Mesenchymal stem cell (in vitro differentiated cells and primary cell): ENCODE measurements around the gene DDX18.

Experiments
- DNase-seq: peaks from one replicate; pipeline ENCODE4 v3.0.0-alpha.2; 2013
- H2AFZ ChIP-seq: one replicate; pipeline ENCODE4 v1.6.1; 2013; ENCODE audit warnings: low read depth, mild to moderate bottlenecking, control low read depth, inconsistent platforms, low read length, moderate library complexity
- H2AK5ac ChIP-seq: 2 replicates; pipeline ENCODE4 v1.6.1; 2013; ENCODE audit warnings: low read length, moderate library complexity, mild to moderate bottlenecking, inconsistent platforms; ENCODE audit not compliant: severe bottlenecking
- H2BK120ac ChIP-seq: one replicate; pipeline ENCODE4 v1.6.1; 2013; ENCODE audit warnings: low read depth, mild to moderate bottlenecking, inconsistent platforms, low read length, moderate library complexity
- H2BK12ac ChIP-seq, 2 experiments: one replicate each; pipeline ENCODE4 v1.6.1; 2013; ENCODE audit warnings: inconsistent platforms in 2 of 2, low read length in 2 of 2, mild to moderate bottlenecking in 2 of 2, moderate library complexity in 2 of 2, control low read depth in 1 of 2
- H2BK15ac ChIP-seq: one replicate; pipeline ENCODE4 v1.6.1; 2013; ENCODE audit warnings: mild to moderate bottlenecking, low read depth, inconsistent platforms; ENCODE audit not compliant: poor library complexity, severe bottlenecking
- H2BK5ac ChIP-seq: 2 replicates; pipeline ENCODE4 v1.6.1; 2013; ENCODE audit warnings: low read depth, mild to moderate bottlenecking, low read length, control low read depth, inconsistent platforms; ENCODE audit not compliant: poor library complexity, severe bottlenecking
- H3K14ac ChIP-seq, 2 experiments: one replicate each; pipeline ENCODE4 v1.6.1; 2013; ENCODE audit warnings: inconsistent platforms in 2 of 2, low read length in 2 of 2, control low read depth in 1 of 2, mild to moderate bottlenecking in 1 of 2, moderate library complexity in 1 of 2
- H3K18ac ChIP-seq, 2 experiments: one replicate each; pipeline ENCODE4 v1.6.1; 2013; ENCODE audit warnings: inconsistent platforms in 2 of 2, low read length in 2 of 2, control low read depth in 1 of 2, low read depth in 1 of 2, mild to moderate bottlenecking in 1 of 2
- H3K23ac ChIP-seq, 2 experiments: one replicate each; pipeline ENCODE4 v1.6.1; 2013; ENCODE audit warnings: inconsistent platforms in 2 of 2, low read length in 2 of 2, mild to moderate bottlenecking in 2 of 2, moderate library complexity in 2 of 2, control low read depth in 1 of 2
- H3K27ac ChIP-seq: 2 replicates; pipeline ENCODE4 v1.5.1; 2013; ENCODE audit warnings: mild to moderate bottlenecking, moderate library complexity, low read length, control low read depth, inconsistent platforms; ENCODE audit not compliant: poor library complexity, severe bottlenecking
- H3K27me3 ChIP-seq, 2 experiments: 2 replicates each; pipeline versions ENCODE4 v1.6.1 to v1.7.0; 2013; ENCODE audit warnings: low read length in 2 of 2, mild to moderate bottlenecking in 2 of 2, moderate library complexity in 2 of 2, control low read depth in 1 of 2, inconsistent platforms in 1 of 2; ENCODE audit not compliant: control insufficient read depth in 1 of 2, insufficient read depth in 1 of 2
- H3K36me3 ChIP-seq, 2 experiments: 2 replicates each; pipeline versions ENCODE4 v1.6.1 to v1.7.0; 2013; ENCODE audit warnings: low read length in 2 of 2, control low read depth in 1 of 2, inconsistent platforms in 1 of 2, low read depth in 1 of 2, mild to moderate bottlenecking in 1 of 2; ENCODE audit not compliant: insufficient read depth in 2 of 2, control insufficient read depth in 1 of 2
- H3K4ac ChIP-seq, 2 experiments: one replicate each; pipeline ENCODE4 v1.6.1; 2013; ENCODE audit warnings: inconsistent platforms in 2 of 2, low read length in 2 of 2, mild to moderate bottlenecking in 2 of 2, moderate library complexity in 2 of 2, control low read depth in 1 of 2, low read depth in 1 of 2
- H3K4me1 ChIP-seq: 2 replicates; pipeline ENCODE4 v1.6.1; 2013; ENCODE audit warnings: low read depth, low read length, control low read depth; ENCODE audit not compliant: control insufficient read depth, insufficient read depth
- H3K4me2 ChIP-seq: 2 replicates; pipeline ENCODE4 v1.6.1; 2013; ENCODE audit warnings: low read length, mild to moderate bottlenecking, inconsistent platforms; ENCODE audit not compliant: poor library complexity, severe bottlenecking
- H3K4me3 ChIP-seq, 2 experiments: 2 replicates each; pipeline versions ENCODE4 v1.5.1 to v1.7.0; 2013; ENCODE audit warnings: low read length in 2 of 2, mild to moderate bottlenecking in 2 of 2, control low read depth in 1 of 2, low read depth in 1 of 2; ENCODE audit not compliant: insufficient read depth in 1 of 2
- H3K79me1 ChIP-seq: replicated peaks from 2 replicates; pipeline ENCODE4 v1.6.1; 2013; ENCODE audit warnings: mild to moderate bottlenecking, control low read depth, low read length, inconsistent platforms; ENCODE audit not compliant: poor library complexity, severe bottlenecking
- H3K9ac ChIP-seq: 2 replicates; pipeline ENCODE4 v1.7.0; 2013; ENCODE audit warnings: mild to moderate bottlenecking, low read length, moderate library complexity
- H3K9me3 ChIP-seq: 2 replicates; pipeline ENCODE4 v1.7.0; 2013; ENCODE audit warnings: mild to moderate bottlenecking, low read length; ENCODE audit not compliant: control insufficient read depth
- H4K8ac ChIP-seq: one replicate; pipeline ENCODE4 v1.6.1; 2013; ENCODE audit warnings: inconsistent platforms, mild to moderate bottlenecking, low read length, moderate library complexity
- H4K91ac ChIP-seq: one replicate; pipeline ENCODE4 v1.6.1; 2013; ENCODE audit warnings: mild to moderate bottlenecking, low read length, inconsistent platforms
- WGBS: methylation state at CpG from one replicate; pipeline ENCODE4 v1.1.7; 2013; ENCODE audit warnings: mixed read lengths; 5-methylcytosine and 5-hydroxymethylcytosine counted together

DDX18 gene

GRCh38 chr2:117775703-117776219, 38.7 kb upstream of the DDX18 start:
- Histone ChIP-seq H2AFZ (no peak overlapping the region), H3K14ac (no peak overlapping the region), H4K91ac (no peak overlapping the region), H2BK15ac (no peak overlapping the region), H3K36me3 (no peaks in the 10 kb centered on the region), H4K8ac (no peak overlapping the region), H3K4me3 (no peak overlapping the region), H3K79me1 (no peaks in the 10 kb centered on the region), H2BK5ac (no peak overlapping the region), H2BK120ac (no peak overlapping the region), H3K4me2 (no peak overlapping the region), H3K9ac (no peak overlapping the region), H3K27me3 (no peaks in the 10 kb centered on the region), H3K23ac (no peak overlapping the region), H3K4me1 (no peaks in the 10 kb centered on the region), H3K9me3 (no peaks in the 10 kb centered on the region), H2AK5ac (no peak overlapping the region), H2BK12ac (no peak overlapping the region), H3K18ac (no peak overlapping the region), H3K4ac (no peak overlapping the region), H3K27ac (no peak overlapping the region)
- peak; percentile 19 for DNase-seq

GRCh38 chr2:117776888-117777287, 37.6 kb upstream of the DDX18 start:
- H3K4me2 ChIP-seq, result no peak overlapping the region
- no peak overlapping the region for H2BK12ac ChIP-seq
- H3K9ac ChIP-seq, result no peak overlapping the region
- no peak overlapping the region for H2BK5ac ChIP-seq
- H2BK15ac ChIP-seq, result no peak overlapping the region
- H3K27me3 ChIP-seq, result no peaks in the 10 kb centered on the region
- no peaks in the 10 kb centered on the region for H3K36me3 ChIP-seq
- no peak overlapping the region for H2BK120ac ChIP-seq
- no peak overlapping the region for H2AFZ ChIP-seq
- DNase-seq, result no peak
- H3K27ac ChIP-seq, result no peak overlapping the region
- no peaks in the 10 kb centered on the region for H3K9me3 ChIP-seq
- H3K23ac ChIP-seq, result no peak overlapping the region
- no peak overlapping the region for H2AK5ac ChIP-seq
- no peak overlapping the region for H4K8ac ChIP-seq
- WGBS, result 98% methylated on average over 5 of the region's 8 CpGs
- H3K18ac ChIP-seq, result no peak overlapping the region
- H3K4me1 ChIP-seq, result no peaks in the 10 kb centered on the region
- no peak overlapping the region for H3K4ac ChIP-seq
- H4K91ac ChIP-seq, result no peak overlapping the region
- no peak overlapping the region for H3K14ac ChIP-seq
- no peak overlapping the region for H3K4me3 ChIP-seq
- no peaks in the 10 kb centered on the region for H3K79me1 ChIP-seq

- Histone ChIP-seq H3K23ac (no peak overlapping the region), H2BK12ac (no peak overlapping the region), H2AK5ac (no peak overlapping the region), H3K36me3 (no peaks in the 10 kb centered on the region), H3K9me3 (no peaks in the 10 kb centered on the region), H2AFZ (no peak overlapping the region), H4K8ac (no peak overlapping the region), H2BK15ac (no peak overlapping the region), H3K18ac (no peak overlapping the region), H4K91ac (no peak overlapping the region), H3K27ac (no peak overlapping the region), H3K4me1 (no peaks in the 10 kb centered on the region), H3K79me1 (no peaks in the 10 kb centered on the region), H3K4me3 (no peak overlapping the region), H2BK5ac (no peak overlapping the region), H3K4me2 (no peak overlapping the region), H3K14ac (no peak overlapping the region), H3K4ac (no peak overlapping the region), H3K27me3 (no peaks in the 10 kb centered on the region), H2BK120ac (no peak overlapping the region), H3K9ac (no peak overlapping the region)
- peak; percentile 56 for DNase-seq
These were observed 28.8 kb upstream of the DDX18 start for GRCh38 chr2:117785740-117786139.

- H3K4me2 ChIP-seq, result no peak overlapping the region
- no peak overlapping the region for H4K91ac ChIP-seq
- no peaks in the 10 kb centered on the region for H3K36me3 ChIP-seq
- no peak overlapping the region for H3K18ac ChIP-seq
- H3K23ac ChIP-seq, result no peak overlapping the region
- H3K4me3 ChIP-seq, result no peak overlapping the region
- no peaks in the 10 kb centered on the region for H3K9me3 ChIP-seq
- DNase-seq, result no peak
- no peak overlapping the region for H3K27ac ChIP-seq
- no peak overlapping the region for H3K9ac ChIP-seq
- H2BK5ac ChIP-seq, result no peak overlapping the region
- H3K4ac ChIP-seq, result no peak overlapping the region
- H2BK120ac ChIP-seq, result no peak overlapping the region
- H2BK12ac ChIP-seq, result no peak overlapping the region
- H3K14ac ChIP-seq, result no peak overlapping the region
- no peaks in the 10 kb centered on the region for H3K27me3 ChIP-seq
- H4K8ac ChIP-seq, result no peak overlapping the region
- H2AFZ ChIP-seq, result no peak overlapping the region
- no peaks in the 10 kb centered on the region for H3K79me1 ChIP-seq
- no peaks in the 10 kb centered on the region for H3K4me1 ChIP-seq
- no peak overlapping the region for H2BK15ac ChIP-seq
- no peak overlapping the region for H2AK5ac ChIP-seq
These were observed 28.0 kb upstream of the DDX18 start for GRCh38 chr2:117786520-117786919.
